Ovary (tissue), 9 donors: ENCODE data around the gene USP14. TPM values are rescaled to one million over a fixed set of nuclear protein-coding genes. Genes with fewer than 3 reads are reported as not detected.

Source experiments
- DNase-seq, 5 donors: peaks; one replicate each; pipeline ENCODE4 v3.0.0-alpha.2; 2019 to 2020
- H3K27ac ChIP-seq, 2 donors: fragments of 200-600 bp; one replicate each; pipeline versions ENCODE4 v1.5.1 to v1.8.0; 2019 to 2022
- H3K27me3 ChIP-seq: fragments of 200-600 bp; one replicate; pipeline ENCODE4 v1.8.0; 2022
- H3K36me3 ChIP-seq: fragments of 200-600 bp; sonication (generic); one replicate; pipeline ENCODE4 v1.5.1; 2019
- H3K4me1 ChIP-seq: one replicate; pipeline ENCODE4 v1.8.1; 2013; ENCODE audit warnings: mild to moderate bottlenecking, moderate library complexity; ENCODE audit not compliant: insufficient read depth
- H3K4me3 ChIP-seq: fragments of 200-600 bp; sonication (generic); one replicate; pipeline ENCODE4 v1.5.1; 2017
- H3K9me3 ChIP-seq, 2 donors: fragments of 200-600 bp in 1 of 2; sonication (generic) in 1 of 2; one replicate each; pipeline versions ENCODE4 v1.5.1 to v1.8.1; 2013 to 2019; ENCODE audit warnings: mild to moderate bottlenecking in 1 of 2, moderate library complexity in 1 of 2
- CTCF ChIP-seq, 3 donors: fragments of 450-650 bp in 2 of 3; fragments of 200-600 bp in 1 of 3; IDR thresholded peaks; one replicate each; pipeline versions ENCODE4 v1.5.1 to v1.8.0; 2016 to 2022; ENCODE audit warnings: antibody characterized with exemption in 3 of 3, mild to moderate bottlenecking in 1 of 3
- EP300 ChIP-seq: sonication (generic); formaldehyde crosslinking; IDR thresholded peaks from one replicate; pipeline ENCODE4 v1.6.1; 2017; ENCODE audit warnings: antibody characterized with exemption
- POLR2A ChIP-seq: fragments of 450-650 bp; IDR thresholded peaks from one replicate; pipeline ENCODE4 v1.6.1; 2017; ENCODE audit warnings: antibody characterized with exemption, mild to moderate bottlenecking, moderate library complexity
- WGBS, 3 donors: extraction: QIAGEN DNeasy Blood & Tissue Kit in 1 of 3; methylation state at CpG; one replicate each; pipeline versions ENCODE4 v1.1.5 to v1.1.7; 2013 to 2017; 5-methylcytosine and 5-hydroxymethylcytosine counted together
- intact Hi-C, 4 donors: fragments of 100-400 bp; cut with DNase I; formaldehyde crosslinking; loops; one replicate each; pipeline versions ENCODE4 v1.11.0 to v1.15.1; 2022 to 2023
- polyA plus RNA-seq, 2 donors: library from polyadenylated mRNA; stranded (reverse); fragments of 200-250 nt in 1 of 2; fragments of 350-450 nt in 1 of 2; fragmentation: Illumina TruSeq in 1 of 2; extraction: RNeasy Lipid Tissue Mini Kit (QIAGEN cat#74804) in 1 of 2; gene quantifications; one replicate each; pipeline ENCODE4 v1.2.3, GENCODE V29; 2013 to 2014
- total RNA-seq, 7 donors: library from RNA; depleted of rRNA in 2 of 7; stranded (reverse); fragments of >200 nt in 2 of 7; fragmentation: NEBNext Ultra II Directional in 3 of 7; extraction: Animal tissue kit (Norgen Biotek cat#: 25700) in 3 of 7; gene quantifications; one replicate each; pipeline versions ENCODE4 v1.1.0 to v1.2.4, GENCODE V29; 2016 to 2023
- donor health status: DM: no; HTN: no; CAD: no; lungs with moderate emphysema.
- donor health status: DM: no; HTN: no; CAD: no.
- donor health status: Bipolar disorder and iron deficiency.
- donor health status: DM: yes; HTN: yes; CAD: no.
- donor health status: DM: no; HTN: no; CAD: no.
- donor health status: DM: yes; HTN: yes; CAD: no.

USP14 gene
- total and polyA plus RNA-seq, 9 donors = 14.4 to 52.1 (median 40.1) TPM

GRCh38 chr18:159037-159652 lies 788 bp downstream of the USP14 start:
- Histone ChIP-seq H3K4me3 (peak overlapping the region; percentile 91), H3K9me3 (no peaks in the 10 kb centered on the region), H3K4me1 (peaks cover 6% of the 10 kb centered on the region), H3K27ac (peak overlapping the region; percentile 85 to 87), H3K36me3 (no peaks in the 10 kb centered on the region), H3K27me3 (no peaks in the 10 kb centered on the region)
- TF ChIP-seq CTCF (IDR thresholded peaks at IDR 0.05) (no peak), POLR2A (no peak), EP300 (no peak)
- WGBS, 3 donors = 2 to 3% (median 2%) methylated on average over 23 of the region's 23 CpGs
- no peak for DNase-seq
- intact Hi-C loops = no loop called here

- Histone ChIP-seq H3K9me3 (no peaks in the 10 kb centered on the region), H3K27me3 (no peaks in the 10 kb centered on the region), H3K4me1 (peaks cover 6% of the 10 kb centered on the region), H3K27ac (no peak overlapping the region), H3K36me3 (no peaks in the 10 kb centered on the region), H3K4me3 (no peak overlapping the region)
- 93 to 95% (median 94%) methylated on average over 15 of the region's 15 CpGs for WGBS, 3 donors
- intact Hi-C loops = no loop called here
- no peak for DNase-seq
- TF ChIP-seq EP300 (no peak), POLR2A (no peak), CTCF (IDR thresholded peaks at IDR 0.05) (no peak)
These were observed 1.6 kb downstream of the USP14 start for GRCh38 chr18:159933-160332.

DNA sequence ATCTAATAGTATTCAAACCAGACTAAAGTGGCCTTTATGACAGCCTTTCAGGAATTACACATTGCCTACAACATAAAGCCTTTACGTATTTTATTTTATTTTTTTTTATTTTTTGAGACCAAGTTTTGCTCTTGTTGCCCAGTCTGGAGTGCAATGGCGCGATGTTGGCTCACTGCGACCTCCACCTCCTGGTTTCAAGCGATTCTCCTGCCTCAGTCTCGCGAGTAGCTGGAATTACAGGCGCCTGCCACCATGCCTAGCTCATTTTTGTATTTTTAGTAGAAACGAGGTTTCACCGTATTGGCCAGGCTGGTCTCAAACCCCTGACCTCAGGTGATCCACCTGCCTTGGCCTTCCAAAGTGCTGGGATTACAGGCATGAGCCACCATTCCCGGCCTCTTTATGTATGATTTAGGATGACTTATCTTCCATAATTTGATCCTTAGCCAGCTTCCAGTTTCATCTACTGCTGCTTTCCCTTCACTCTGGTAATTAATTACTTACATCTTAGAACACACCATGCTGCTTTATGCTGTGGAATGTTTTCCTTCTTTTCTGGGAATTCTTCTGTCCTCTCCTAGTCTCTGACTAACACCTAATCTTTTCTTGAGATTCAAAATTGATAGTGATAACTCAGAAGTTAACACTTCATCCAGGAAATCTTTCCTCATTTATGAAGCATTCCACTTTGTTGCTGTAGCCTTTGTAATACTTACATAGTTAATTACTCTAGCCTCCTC lies 2.6 kb downstream of the USP14 start:
- H3K4me3 ChIP-seq = no peak overlapping the region
- no peaks in the 10 kb centered on the region for H3K9me3 ChIP-seq
- intact Hi-C loops = no loop called here
- no peaks in the 10 kb centered on the region for H3K36me3 ChIP-seq
- no peak for DNase-seq
- no peak for TF ChIP-seq EP300
- TF ChIP-seq POLR2A = no peak
- TF ChIP-seq CTCF (IDR thresholded peaks at IDR 0.05) = no peak
- H3K27me3 ChIP-seq = no peaks in the 10 kb centered on the region
- H3K27ac ChIP-seq = no peak overlapping the region
- 83 to 86% (median 83%) methylated on average over 11 of the region's 11 CpGs for WGBS, 3 donors
- H3K4me1 ChIP-seq = peaks cover 6% of the 10 kb centered on the region

DNA sequence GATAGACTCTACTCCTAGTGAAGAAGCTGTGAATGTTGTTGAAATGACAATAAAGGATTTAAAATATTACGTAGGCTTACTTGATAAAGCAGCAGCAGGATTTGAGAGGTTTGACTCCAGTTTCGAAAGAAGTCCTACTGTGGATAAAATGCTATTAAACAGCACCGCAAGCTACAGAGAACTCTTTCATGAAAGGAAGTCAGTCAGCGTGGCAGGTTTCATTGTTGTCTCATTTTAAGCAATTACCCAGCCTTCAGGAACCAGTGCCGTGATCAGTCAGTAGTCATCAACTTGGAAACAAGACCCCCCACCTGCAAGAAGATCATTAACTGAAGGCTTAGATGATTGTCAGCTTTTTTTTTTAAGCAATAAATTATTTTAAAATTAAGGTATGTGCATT lies 14.0 kb downstream of the USP14 start:
- Histone ChIP-seq H3K9me3 (no peaks in the 10 kb centered on the region), H3K27ac (no peak overlapping the region), H3K36me3 (no peaks in the 10 kb centered on the region), H3K27me3 (no peaks in the 10 kb centered on the region), H3K4me1 (no peaks in the 10 kb centered on the region), H3K4me3 (no peak overlapping the region)
- WGBS, 3 donors = 90 to 95% (median 91%) methylated on average over 5 of the region's 5 CpGs
- TF ChIP-seq EP300 (no peak), POLR2A (no peak), CTCF (IDR thresholded peaks at IDR 0.05) (no peak)
- DNase-seq = no peak
- intact Hi-C loops = no loop called here
